ENCODE data around the gene FNTB.

The FNTB gene

GRCh38 chr14:64986648-64987437, at the start of gene FNTB:
Gene FNTB, plus strand, starts transcription at chr14:64986895. Its CDS starts 59 bp downstream, at chr14:64986954.
- DNase-seq = peak; percentile 93

- DNase-seq = no peak
Observed at GRCh38 chr14:64937171-64937820, 49.4 kb upstream of the FNTB start.

- DNase-seq = no peak
Observed at GRCh38 chr14:64937821-64938193, 48.9 kb upstream of the FNTB start.

- DNase-seq = no peak
Observed at GRCh38 chr14:64938972-64939816, 47.5 kb upstream of the FNTB start.

- no peak for DNase-seq
Observed at GRCh38 chr14:64939817-64940190, 46.9 kb upstream of the FNTB start.

GRCh38 chr14:64940336-64940910, 46.3 kb upstream of the FNTB start:
- no peak for DNase-seq

GRCh38 chr14:64942531-64943111, 44.1 kb upstream of the FNTB start, which contains the start of gene GPX2:
Gene GPX2, minus strand, starts transcription at chr14:64942745. Its CDS starts 19 bp downstream, at chr14:64942726.
- DNase-seq = no peak

GRCh38 chr14:64943556-64943955, 43.1 kb upstream of the FNTB start:
- no peak for DNase-seq

- DNase-seq = no peak
Observed at GRCh38 chr14:64944041-64944440, 42.7 kb upstream of the FNTB start.

GRCh38 chr14:64944861-64945260, 41.8 kb upstream of the FNTB start:
- DNase-seq = no peak

- no peak for DNase-seq
Observed at GRCh38 chr14:64945431-64946178, 41.1 kb upstream of the FNTB start.

GRCh38 chr14:64946310-64947045, 40.2 kb upstream of the FNTB start:
- DNase-seq = no peak

GRCh38 chr14:64947710-64948611, 38.7 kb upstream of the FNTB start:
- DNase-seq = no peak

- DNase-seq = no peak
Observed at GRCh38 chr14:64948612-64949210, 38.0 kb upstream of the FNTB start.

GRCh38 chr14:64950889-64951288, 35.8 kb upstream of the FNTB start:
- DNase-seq = no peak

- no peak for DNase-seq
Observed at GRCh38 chr14:64951291-64951690, 35.4 kb upstream of the FNTB start.

GRCh38 chr14:64951724-64952123, 35.0 kb upstream of the FNTB start:
- no peak for DNase-seq

- DNase-seq = no peak
Observed at GRCh38 chr14:64952598-64953309, 33.9 kb upstream of the FNTB start.

GRCh38 chr14:64953310-64953654, 33.4 kb upstream of the FNTB start:
- DNase-seq = no peak

Measured in activated naive CD4-positive, alpha-beta T cell treated with anti-CD3 and anti-CD28 coated beads, Interleukin-2, amount 50 U/mL, for 16 hours (primary cell).